ENCODE measurements around the gene CHD2.
"Not testable (repeated sequence)": the region's sequence is repeated elsewhere in the genome, so short reads cannot be mapped to it uniquely, and the experiment has no call there.

CHD2 gene

DNA sequence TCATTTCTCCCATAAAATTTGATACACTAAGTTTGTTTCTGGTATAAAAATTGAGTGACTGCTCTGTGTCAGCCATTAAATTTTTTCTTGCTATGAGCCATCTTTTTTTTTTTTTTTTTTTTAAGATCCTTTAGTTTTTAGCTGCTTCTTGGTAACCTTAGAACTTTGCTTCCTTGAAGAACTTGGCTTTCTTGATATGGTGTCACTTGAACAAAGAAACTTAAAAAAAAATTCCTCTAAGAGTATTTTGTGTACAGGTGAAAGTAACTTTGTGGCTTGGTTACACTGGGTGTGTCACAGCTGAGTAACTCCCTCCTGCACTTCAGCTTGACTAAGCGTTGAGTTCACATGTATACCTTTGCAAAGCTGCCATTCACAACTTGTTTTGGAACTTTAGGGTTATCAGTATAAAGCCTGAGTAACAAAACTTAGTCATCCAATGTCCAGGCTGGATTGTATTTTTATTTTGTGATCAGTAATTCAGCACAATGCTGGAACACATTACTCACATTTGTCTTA, 6.5 kb downstream of the CHD2 start:
- DNase-seq, result peak; percentile 32 to 76

DNA sequence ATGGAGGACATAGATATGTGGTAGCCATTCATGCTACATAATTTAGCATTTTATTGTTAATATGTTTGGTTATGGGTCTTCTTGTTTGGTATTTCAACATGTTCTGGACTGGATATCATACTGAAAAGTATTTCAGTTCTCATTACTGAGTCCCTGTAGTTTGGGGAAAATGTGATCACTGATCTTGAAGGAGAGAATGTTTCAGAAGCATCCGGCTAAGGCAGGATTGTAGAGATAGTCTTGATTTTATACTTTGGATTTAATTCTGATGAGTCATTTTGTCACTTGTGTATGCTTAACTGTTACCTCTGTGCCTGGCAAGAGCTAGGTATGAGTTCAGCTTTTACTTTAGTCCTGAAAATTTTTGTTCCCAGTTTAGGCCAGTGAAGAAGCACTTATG, 7.1 kb downstream of the CHD2 start:
- DNase-seq, result peak in 1 of 2 experiments; percentile 56

DNA sequence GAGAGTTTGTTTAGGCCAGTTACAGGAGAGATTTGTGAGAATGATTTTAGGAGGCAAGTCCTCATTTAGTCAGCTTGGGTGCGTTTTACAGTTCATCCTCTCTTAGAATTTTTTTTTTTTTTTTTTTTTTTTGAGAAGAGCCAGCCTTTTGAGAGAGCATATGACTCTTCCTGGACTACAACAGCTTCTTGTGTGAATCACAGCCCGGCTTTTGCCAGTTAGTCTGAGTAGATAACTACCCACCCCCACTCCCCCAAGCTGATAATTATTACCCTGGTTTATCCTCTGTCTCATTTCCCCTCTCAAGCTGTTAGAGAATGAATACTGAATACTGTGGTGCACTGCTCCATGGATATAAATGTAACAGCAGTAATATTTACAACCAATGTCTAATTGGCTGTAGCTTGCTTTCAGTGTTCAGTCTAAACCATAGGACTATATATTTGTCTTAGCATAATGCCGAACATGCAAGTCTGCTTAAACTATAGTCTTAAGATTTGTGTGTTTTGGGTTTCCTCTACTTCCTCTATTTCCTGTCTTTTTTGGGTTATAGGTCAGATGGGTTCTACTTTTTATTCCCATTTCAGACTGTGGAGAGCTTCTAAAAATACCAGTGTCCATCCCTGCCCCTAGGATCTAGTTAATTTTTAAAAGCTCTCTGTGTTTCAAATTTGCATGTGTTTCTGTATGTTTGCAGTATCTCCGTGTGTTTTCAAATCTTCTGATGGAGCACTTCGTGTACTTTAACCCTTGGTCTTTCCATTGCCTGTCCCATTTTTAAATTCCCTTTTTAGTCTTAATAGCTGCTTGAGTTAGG, 8.0 kb downstream of the CHD2 start:
- peak; percentile 35 to 69 for DNase-seq

DNA sequence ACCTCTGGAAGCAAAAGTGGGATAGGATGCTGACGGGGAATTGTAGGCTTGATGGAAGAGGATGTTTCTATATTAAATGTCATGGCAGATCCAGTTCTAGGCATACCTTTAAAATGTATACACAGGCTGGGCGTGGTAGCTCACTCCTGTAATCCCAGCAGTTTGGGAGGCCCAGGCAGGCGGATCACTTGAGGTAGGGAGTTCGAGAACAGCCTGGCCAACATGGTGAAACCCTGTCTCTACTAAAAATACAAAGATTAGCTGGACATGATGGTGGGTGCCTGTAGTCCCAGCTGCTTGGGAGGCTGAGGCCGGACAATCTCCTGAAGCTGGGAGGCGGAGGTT, 8.6 kb downstream of the CHD2 start:
- DNase-seq, result no peak

DNA sequence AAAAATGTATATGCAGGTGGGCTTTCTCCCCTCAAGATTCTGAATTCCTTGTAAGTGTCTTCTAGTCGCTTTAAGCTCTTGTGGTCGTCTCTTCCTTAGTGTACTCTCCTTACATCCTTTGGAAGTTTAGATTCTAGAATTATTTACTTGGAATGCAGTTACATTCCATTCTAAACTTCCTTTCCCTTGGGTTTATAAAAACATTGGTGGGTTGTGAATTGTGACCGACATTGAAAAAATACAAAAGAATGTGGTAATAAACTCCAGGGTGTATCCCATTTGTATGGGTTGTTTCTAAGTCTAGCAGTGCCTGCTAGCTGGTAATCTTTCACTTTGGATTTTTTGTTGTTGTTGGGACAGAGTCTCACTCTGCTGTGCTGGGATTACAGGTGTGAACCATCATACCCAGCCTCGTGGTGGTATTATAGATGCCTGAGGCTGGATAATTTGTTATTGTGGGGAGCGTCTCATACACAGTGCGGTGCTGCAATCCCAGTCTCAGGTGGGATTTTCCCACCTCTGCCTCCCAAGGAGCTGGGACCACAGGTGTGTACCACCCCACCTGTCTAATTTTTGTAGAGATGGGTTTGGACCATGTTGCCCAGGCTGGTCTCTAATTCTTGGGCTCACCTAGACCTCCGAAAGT, 9.1 kb downstream of the CHD2 start:
- DNase-seq, result peak in 1 of 2 experiments; percentile 61

DNA sequence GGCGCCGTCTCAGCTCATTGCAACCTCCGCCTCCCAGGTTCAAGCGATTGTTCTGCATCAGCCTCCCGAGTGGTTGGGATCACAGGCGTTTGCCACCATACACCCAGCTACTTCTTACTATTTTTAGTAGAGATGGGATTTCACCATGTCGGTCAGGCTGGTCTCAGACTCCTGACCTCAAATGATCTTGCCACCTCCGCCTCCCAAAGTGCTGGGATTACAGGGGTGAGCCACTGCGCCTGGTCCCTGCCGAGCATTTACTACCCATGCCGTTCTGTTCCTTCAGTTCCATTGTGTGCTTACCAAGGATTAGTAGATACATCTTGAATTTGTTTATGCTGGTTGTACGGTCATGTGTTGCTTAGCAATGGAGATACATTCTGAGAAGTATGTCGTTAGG, 10.3 kb downstream of the CHD2 start:
- peak in 1 of 2 experiments; percentile 29 for DNase-seq

DNA sequence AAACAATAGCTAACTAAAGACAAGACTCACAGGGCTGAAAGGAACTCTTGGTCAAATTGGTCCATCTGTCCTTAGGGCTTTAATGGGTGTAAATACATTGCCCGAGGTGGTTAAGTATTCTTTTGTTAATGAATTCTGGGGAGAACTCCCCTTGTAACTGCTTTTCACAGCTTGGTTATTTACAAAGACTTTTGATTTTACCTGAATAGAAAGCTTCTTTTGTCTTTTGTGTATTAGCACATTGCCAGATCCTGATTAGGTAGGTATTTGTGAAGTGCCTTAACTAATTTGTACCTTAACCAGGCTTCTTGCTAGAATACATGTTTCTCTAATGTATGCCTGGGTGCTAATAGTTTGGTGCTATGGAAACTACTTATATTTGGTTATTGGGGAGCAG, 14.0 kb downstream of the CHD2 start:
- DNase-seq, result no peak

DNA sequence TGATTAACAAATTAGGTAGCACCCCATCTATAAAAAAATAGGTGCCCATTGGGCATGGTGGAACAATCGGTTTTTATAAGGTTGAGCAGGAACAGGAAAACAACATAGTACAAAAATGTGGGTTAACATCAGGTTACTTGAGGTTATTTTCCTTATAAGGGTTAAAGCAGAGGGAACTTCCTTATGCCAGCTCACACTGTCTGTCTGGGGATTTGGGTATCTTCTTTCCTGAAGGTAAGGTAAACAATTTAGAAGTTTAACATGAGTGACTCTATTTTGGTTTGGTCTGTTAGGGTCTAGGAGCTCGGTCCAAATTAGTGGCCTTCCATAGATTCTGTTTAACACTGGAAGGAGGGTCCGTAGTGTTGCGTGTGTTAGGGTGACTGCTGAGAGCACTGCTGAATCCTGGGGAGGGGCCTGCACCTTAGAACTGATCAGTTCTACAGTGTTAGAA, 14.7 kb downstream of the CHD2 start:
- DNase-seq, result peak in 1 of 2 experiments; percentile 54

DNA sequence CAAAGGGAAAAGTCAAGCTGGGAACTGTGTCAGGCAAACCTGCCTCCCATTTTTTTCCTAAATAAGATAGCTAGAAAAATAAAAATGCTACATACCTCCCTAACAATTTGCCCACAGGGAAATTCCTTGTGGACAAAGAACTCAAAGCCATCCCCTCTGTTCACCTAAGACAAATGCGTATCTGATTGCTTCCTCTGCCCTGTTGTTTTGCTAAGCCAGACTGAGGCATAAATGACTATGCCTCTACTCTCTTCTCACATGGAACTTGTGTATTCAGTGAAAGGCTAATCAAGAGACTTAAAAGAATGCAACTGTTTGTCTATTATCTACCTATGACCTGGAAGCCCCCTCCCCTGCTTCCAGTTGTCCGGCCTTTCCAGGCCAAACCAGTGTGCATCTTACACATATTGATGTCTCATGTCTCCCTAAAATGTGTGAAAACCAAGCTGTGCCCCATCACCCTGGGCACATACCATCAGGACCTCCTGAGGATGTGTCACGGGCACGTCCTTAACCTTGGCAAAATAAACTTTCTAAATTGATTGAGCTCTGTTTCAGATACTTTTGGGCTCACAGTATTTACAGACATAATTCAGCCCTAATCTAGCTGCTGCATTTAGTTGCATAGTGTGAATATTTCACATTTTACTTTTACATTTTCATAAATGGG, 15.8 kb downstream of the CHD2 start:
- DNase-seq, result peak in 1 of 2 experiments; percentile 33

DNA sequence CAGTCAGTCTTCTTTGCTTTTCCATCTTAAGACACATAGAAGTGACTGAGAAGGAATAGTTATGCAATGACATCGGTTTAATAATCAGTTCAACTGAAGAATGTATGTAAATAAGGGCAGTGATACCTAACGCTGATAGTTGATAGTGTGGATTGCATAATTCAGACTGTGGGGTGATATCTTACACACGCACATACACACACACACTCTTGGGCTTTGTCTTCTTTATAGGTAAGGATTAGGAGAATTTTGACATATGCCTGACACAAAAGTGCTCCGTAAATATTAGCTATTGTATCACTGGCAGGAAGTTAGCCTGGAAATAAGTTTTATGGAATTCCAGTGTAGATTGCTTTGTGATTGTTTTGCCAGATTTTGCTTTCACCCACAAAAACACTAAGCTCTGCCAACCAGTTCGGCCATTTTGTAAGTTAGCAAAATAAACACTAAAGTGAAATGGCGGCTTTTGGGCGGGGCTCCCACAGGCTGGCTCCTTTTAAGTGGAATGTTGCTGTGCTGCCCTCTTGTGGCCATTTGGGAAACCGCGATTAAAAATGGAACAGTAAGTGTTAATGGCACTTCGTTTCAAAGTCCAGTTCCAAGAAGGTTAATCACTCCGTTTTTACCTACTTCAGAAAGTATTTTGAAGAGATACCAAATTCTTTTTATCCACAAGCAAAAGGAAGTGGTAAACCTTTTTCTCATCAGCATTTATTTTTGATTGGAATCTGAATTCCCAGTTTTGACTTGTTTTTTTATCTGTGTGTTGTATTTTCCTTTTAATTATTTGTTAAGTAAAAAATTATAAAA, 17.7 kb downstream of the CHD2 start:
- peak; percentile 86 to 95 for DNase-seq

DNA sequence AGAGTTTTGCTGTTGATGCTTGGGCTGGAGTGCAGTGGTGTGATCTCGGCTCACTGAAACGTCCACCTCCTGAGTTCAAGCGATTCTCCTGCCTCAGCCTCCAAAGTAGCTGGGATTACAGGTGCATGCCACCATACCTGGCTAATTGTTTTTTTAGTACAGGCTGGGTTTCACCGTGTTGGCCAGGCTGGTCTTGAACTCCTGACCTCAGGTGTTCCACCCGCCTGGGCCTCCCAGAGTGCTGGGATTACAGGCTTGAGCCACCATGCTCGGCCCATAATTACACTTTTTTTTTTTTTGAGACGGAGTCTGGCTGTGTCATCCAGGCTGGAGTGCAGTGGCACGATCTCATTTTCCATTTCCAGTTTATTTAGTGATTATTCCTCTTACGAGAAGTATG, 18.8 kb downstream of the CHD2 start:
- DNase-seq, result not testable (repeated sequence)

DNA sequence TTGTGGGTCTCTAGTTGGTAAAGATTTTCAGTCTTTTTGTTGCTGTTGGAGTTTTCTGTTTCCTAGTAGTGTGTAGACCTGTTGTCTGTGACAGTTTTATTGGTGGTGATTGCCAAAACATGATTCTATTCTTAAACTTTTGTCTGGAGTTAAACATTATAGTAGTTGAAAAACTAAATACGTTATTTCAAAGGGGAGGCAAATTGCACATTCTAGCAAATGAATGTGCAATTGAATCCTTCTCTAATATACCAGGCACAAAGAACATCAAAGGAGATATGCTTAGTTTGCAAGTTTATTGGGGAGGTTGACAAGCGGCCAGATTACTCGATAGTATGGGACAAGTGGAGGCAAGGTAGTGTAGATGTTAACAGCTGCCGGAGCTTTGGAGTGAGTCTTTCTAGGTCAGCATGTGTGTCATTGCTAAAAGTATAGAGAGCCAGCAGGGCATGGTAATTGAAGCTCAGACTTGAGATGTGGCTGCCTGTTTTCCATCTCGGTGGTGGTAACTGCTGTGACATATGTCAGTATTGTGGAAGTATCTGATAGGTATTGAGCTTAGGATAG, 20.6 kb downstream of the CHD2 start:
- DNase-seq, result no peak

DNA sequence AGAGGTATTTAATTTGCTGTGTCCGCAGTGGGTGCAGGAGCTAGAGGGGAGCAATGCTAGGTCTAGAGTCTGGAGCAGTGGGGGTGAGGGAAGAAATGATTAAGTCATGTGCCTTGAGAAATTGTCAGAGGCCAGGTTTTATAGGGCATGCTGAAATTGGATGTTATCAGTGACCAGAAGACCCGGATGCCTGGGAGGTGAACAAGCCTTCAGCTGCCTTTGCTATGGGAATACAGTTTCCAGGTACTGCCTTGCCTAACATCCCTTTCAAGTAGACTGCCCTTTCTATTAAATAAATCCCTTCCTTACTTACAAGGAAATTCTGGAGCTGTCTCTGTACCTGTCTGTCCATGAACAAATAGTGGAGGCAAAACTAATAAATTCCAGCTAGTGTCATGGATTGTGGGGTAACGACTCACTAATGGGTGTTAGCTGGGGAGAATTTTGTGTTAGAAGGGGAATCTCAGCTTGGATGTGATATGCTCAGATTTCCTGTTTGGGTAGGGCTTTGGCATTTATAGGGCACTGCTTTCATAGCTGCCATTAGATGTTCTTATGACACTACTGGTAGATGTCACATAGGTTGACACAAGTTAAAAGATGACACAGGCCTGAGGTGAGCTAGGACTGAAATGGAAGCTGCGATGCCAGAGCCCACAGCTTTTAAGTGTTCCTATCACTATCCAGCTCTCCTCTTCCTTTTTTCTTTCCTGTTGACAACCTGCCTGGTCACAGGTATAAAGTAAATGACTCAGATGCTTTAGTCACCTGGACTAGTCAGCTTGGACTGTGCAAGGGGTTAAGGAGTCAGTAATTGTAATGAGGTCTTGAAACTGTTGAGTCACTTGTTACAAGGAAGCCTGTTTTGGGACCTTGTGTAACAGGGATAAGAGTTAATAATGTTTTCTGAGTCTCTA, 21.3 kb downstream of the CHD2 start:
- DNase-seq, result peak in 1 of 2 experiments; percentile 48

DNA sequence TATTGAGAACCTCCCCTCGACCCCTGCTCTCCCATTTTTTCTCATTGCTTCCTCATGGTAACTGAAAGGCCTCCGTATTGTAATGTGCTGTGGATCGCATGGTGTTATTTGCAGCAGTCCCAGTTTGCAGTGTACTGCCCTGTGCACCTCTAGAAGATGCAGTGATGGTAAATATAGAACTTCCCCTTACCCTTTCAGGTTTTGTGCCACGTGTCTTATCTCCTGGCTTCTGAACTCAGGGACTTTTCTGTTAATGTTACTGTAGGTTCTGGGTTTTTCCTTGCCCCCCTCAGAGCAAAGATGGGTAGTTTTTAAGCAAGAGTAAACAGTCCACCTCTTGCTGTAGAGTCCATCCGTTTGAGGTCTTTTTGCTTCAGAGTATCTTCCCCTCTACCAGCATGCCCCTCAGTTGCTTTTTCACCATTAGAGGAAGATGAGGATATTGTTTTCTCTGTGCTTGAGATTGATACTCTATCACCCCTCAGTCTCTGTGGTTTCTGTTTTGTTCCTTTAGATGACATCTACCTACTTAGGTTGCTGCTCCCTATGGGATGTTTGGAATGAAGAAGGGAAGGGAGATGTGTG, 22.4 kb downstream of the CHD2 start:
- DNase-seq, result no peak

DNA sequence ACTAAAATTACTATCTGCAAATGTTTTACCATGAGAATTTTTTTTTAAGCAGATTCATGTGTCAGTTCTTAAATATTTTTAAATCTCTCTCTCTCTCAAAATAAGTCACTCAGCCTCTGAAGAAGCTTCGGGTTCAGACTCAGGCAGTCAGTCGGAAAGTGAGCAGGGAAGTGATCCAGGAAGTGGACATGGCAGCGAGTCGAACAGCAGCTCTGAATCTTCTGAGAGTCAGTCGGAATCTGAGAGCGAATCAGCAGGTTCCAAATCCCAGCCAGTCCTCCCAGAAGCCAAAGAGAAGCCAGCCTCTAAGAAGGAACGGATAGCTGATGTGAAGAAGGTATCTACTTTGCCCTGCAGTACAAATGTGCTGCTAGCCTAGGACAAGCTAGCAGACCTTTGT, 24.1 kb downstream of the CHD2 start:
- no peak for DNase-seq

DNA sequence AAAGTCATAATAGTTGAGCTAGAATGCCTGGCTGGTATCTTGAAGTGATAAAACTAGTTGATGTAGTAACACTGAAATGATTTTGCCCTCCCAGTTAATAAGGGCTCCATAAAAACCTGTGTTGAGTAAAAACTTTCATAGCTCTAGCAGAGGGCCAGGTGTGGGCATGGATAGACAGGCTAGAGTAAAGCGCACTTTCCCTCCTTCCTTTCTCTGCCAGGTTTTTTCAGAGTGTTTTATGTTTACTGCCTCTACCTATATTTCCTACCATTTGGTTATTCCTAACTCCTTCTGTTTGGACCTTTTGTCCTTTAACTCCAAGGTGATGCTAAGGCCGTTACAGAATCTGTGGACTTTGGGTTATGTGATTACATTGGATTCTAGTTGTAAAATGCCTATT, 25.3 kb downstream of the CHD2 start:
- no peak for DNase-seq

DNA sequence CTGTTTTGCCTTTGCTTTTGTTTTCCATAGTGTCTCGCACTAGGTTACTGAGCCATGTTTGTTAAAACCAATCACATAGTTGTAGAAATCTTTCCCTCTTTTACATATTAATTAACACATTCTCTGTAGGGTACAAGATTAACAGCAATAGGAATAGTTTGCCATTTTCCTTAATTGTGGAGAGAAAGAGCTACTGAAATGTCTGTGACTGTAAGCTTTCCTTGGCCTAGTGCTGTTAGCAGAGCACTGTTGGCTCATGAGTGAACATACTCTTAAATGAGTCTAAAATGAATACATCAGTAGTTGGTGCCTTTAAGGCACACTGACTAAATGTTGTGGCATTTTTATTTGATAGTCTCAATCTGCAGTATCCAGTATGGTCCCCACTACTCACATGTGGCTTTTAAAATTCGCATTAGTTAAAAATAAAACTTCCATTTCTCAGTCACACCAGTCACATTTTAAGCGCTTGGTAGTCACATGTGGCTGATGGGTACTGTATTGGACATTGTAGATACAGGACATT, 28.2 kb downstream of the CHD2 start:
- no peak for DNase-seq

DNA sequence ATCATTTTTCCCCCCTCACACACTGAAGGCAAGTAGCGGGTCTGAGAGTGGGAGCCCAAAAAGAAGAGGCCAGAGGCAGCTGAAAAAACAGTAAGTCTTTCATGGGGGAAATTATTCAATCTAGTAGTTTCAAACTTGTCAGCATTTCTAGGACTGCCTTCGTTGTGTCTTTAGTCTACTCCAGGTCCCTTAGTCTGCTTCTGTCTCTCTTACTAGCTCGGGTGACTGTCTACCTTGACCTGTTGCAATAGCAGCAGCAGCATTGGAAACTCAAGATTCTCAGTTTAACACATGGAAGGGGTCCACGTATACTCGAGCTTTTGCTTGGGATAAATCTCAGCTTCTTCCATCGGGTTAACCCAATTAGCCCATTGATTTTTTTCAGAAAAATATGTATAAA, 28.9 kb downstream of the CHD2 start:
- no peak for DNase-seq

DNA sequence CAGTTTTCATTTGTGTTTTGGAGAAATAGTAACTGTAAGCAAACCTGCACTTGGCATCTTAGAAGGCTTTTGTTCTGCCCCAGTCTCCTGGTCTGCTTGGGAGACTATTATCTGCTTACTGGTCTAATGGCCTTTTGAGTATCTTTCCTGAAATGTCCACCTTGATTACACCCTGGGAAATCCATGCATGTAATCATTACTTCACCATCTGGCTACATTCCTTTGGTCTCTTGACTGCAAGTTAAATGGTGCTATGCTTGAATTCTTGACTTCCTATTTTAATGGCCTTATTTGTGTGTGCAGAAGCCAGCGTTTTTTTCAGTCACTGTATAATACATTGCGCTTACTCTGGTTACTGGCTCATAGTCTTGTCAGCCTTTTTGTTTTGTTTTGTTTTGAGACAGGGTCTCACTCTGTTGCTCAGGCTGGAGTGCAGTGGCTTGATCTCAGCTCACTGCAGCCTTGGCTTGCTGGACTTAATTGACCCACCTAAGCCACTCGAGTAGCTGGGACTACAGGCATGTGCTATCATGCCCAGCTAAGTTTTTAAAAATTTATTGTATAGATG, 30.0 kb downstream of the CHD2 start:
- no peak for DNase-seq

DNA sequence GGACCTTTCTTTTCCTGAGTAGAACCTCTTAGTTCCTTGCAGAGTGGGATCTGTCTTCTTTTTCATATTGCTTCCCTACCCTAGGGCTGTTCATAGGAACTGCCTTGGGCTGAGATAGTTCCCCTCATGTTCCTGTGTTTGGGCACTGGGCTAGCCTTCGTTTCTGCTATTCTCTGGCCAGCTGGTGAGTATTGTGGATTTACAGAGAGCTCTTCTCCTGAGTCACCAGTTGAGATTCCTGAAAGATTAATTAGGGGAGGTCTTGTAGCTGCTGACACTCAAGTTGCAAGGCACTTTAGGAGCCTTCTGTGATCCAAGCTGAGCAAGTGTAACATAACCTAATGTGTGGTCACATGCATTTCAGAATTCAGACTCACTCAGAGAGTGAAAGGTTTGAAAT, 30.7 kb downstream of the CHD2 start:
- peak in 1 of 2 experiments; percentile 66 for DNase-seq

Measured in SW 1271 (cell line).